ENCODE data around the gene HHAT.

HHAT gene

GRCh38 chr1:210587566-210587965 is 258.9 kb downstream of the HHAT start:
- TF ChIP-seq CTCF (IDR thresholded peaks at IDR 0.05) = no peak
- Mint-ChIP-seq H3K4me1 (no peaks in the 10 kb centered on the region), H3K36me3 (ENCODE audit: low read depth) (peaks cover 10% of the 10 kb centered on the region), H3K4me3 (no peak overlapping the region), H3K9me3 (peaks cover 16% of the 10 kb centered on the region), H3K27me3 (ENCODE audit: low read depth, poor library complexity) (no peaks in the 10 kb centered on the region), H3K27ac (no peak overlapping the region)
- DNase-seq = no peak

- H3K4me3 Mint-ChIP-seq = no peak overlapping the region
- no peak for DNase-seq
- H3K27me3 Mint-ChIP-seq (ENCODE audit: low read depth, poor library complexity) = no peaks in the 10 kb centered on the region
- no peaks in the 10 kb centered on the region for H3K4me1 Mint-ChIP-seq
- H3K9me3 Mint-ChIP-seq = peaks cover 16% of the 10 kb centered on the region
- H3K36me3 Mint-ChIP-seq (ENCODE audit: low read depth) = peaks cover 10% of the 10 kb centered on the region
- no peak overlapping the region for H3K27ac Mint-ChIP-seq
- TF ChIP-seq CTCF (IDR thresholded peaks at IDR 0.05) = no peak
These were observed 259.7 kb downstream of the HHAT start for GRCh38 chr1:210588357-210588756.

GRCh38 chr1:210588946-210589345 is 260.2 kb downstream of the HHAT start:
- H3K36me3 Mint-ChIP-seq (ENCODE audit: low read depth) = peaks cover 10% of the 10 kb centered on the region

GRCh38 chr1:210591214-210591613 is 262.5 kb downstream of the HHAT start:
- Mint-ChIP-seq H3K9me3 (peaks cover 16% of the 10 kb centered on the region), H3K4me3 (no peak overlapping the region), H3K27me3 (ENCODE audit: low read depth, poor library complexity) (no peaks in the 10 kb centered on the region), H3K4me1 (no peaks in the 10 kb centered on the region), H3K36me3 (ENCODE audit: low read depth) (peaks cover 10% of the 10 kb centered on the region), H3K27ac (no peak overlapping the region)
- no peak for TF ChIP-seq CTCF (IDR thresholded peaks at IDR 0.05)
- DNase-seq = no peak

More at GRCh38 chr1:210588946-210589345, 260.2 kb downstream of the HHAT start:
- DNase-seq = no peak
- Mint-ChIP-seq H3K4me1 (no peaks in the 10 kb centered on the region), H3K27me3 (ENCODE audit: low read depth, poor library complexity) (no peaks in the 10 kb centered on the region), H3K27ac (no peak overlapping the region), H3K9me3 (peaks cover 16% of the 10 kb centered on the region), H3K4me3 (no peak overlapping the region)
- TF ChIP-seq CTCF (IDR thresholded peaks at IDR 0.05) = no peak

GRCh38 chr1:210594605-210595004 is 265.9 kb downstream of the HHAT start:
- Mint-ChIP-seq H3K27ac (no peak overlapping the region), H3K36me3 (ENCODE audit: low read depth) (peaks cover 6% of the 10 kb centered on the region), H3K27me3 (ENCODE audit: low read depth, poor library complexity) (no peaks in the 10 kb centered on the region), H3K9me3 (peaks cover 20% of the 10 kb centered on the region), H3K4me3 (no peak overlapping the region), H3K4me1 (peaks cover 14% of the 10 kb centered on the region)
- TF ChIP-seq CTCF (IDR thresholded peaks at IDR 0.05) = no peak
- DNase-seq = no peak

GRCh38 chr1:210596641-210597040 is 267.9 kb downstream of the HHAT start:
- Mint-ChIP-seq H3K36me3 (ENCODE audit: low read depth) (no peaks in the 10 kb centered on the region), H3K9me3 (peaks cover 12% of the 10 kb centered on the region), H3K27me3 (ENCODE audit: low read depth, poor library complexity) (no peaks in the 10 kb centered on the region), H3K27ac (no peak overlapping the region), H3K4me1 (peaks cover 14% of the 10 kb centered on the region), H3K4me3 (no peak overlapping the region)
- DNase-seq = no peak
- no peak for TF ChIP-seq CTCF (IDR thresholded peaks at IDR 0.05)
